ENCODE measurements around the gene TUBB2B. TPM values are rescaled to one million over a fixed set of nuclear protein-coding genes. Genes with fewer than 3 reads are reported as not detected.
"Not testable (repeated sequence)": the region's sequence is repeated elsewhere in the genome, so short reads cannot be mapped to it uniquely, and the experiment has no call there.

Gene TUBB2B
- total and polyA plus RNA-seq, 2 donors = 4.3 to 6.8 TPM

DNA sequence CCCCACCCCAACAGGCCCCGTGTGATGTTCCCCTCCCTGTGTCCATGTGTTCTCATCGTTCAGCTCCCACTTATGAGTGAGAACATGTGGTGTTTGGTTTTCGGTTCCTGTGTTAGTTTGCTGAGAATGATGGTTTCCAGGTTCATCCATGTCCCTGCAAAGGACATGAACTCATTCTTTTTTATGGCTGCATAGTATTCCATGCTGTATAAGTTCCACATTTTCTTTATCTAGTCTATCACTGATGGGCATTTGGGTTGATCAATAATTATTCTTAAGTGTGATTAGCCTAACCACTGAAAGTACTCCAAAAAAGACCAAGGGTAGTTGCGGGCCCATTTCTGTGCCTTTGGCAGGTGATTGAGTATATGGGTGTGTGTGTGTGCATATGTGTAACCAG, 14.3 kb upstream of the TUBB2B start:
- peaks cover 6 to 39% of the 10 kb centered on the region in 2 donors for H3K27me3 ChIP-seq (ENCODE audit: control insufficient read depth in 2 of 2, insufficient read depth in 1 of 2, low read length in 1 of 2)

DNA sequence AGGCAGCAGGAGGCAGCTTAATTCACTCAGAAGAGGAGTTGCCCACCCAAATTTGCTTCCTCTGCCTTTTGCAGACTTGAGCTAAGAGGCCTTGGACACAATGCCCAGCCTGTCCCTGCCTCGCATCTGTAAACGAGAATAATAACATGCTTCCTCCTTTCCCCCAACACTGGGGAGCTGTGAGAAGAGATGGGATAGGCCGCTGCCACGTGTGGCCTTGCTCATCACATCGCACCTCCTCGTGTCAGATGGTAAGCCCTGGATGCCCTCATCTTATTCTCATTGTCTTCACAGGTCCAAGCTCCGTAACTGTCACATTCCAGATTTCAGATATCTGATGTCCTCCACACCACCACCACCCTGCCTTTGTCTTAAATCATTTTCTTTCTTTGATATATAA, 13.1 kb upstream of the TUBB2B start:
- Histone ChIP-seq H3K4me1 (ENCODE audit: control insufficient read depth in 2 of 2, insufficient read depth in 2 of 2, low read length in 2 of 2) (no peaks in the 10 kb centered on the region), H3K36me3 (ENCODE audit: control insufficient read depth in 2 of 2, insufficient read depth in 2 of 2, low read length in 1 of 2) (no peaks in the 10 kb centered on the region), H3K9me3 (ENCODE audit: control insufficient read depth in 2 of 2, insufficient read depth in 1 of 2, low read length in 1 of 2) (no peaks in the 10 kb centered on the region), H3K27ac (ENCODE audit: low read depth in 1 of 2, low read length in 1 of 2) (no peak overlapping the region), H3K4me3 (ENCODE audit: low read length in 2 of 2) (no peak overlapping the region), H3K27me3 (ENCODE audit: control insufficient read depth in 2 of 2, insufficient read depth in 1 of 2, low read length in 1 of 2) (peaks cover 6 to 43% of the 10 kb centered on the region in 2 donors)
- 94% methylated on average over 7 of the region's 7 CpGs for WGBS
- DNase-seq (ENCODE audit: low read depth in 6 of 9, low spot score in 9 of 9) = no peak

More for the DNA sequence above, 14.3 kb upstream of the TUBB2B start:
- not testable (repeated sequence) for H3K36me3 ChIP-seq (ENCODE audit: control insufficient read depth in 2 of 2, insufficient read depth in 2 of 2, low read length in 1 of 2); H3K27ac ChIP-seq (ENCODE audit: low read depth in 1 of 2, low read length in 1 of 2); H3K4me3 ChIP-seq (ENCODE audit: low read length in 2 of 2); H3K9me3 ChIP-seq (ENCODE audit: control insufficient read depth in 2 of 2, insufficient read depth in 1 of 2, low read length in 1 of 2); H3K4me1 ChIP-seq (ENCODE audit: control insufficient read depth in 2 of 2, insufficient read depth in 2 of 2, low read length in 2 of 2); DNase-seq (ENCODE audit: low read depth in 6 of 9, low spot score in 9 of 9)
- 95% methylated on average over 4 of the region's 4 CpGs for WGBS

DNA sequence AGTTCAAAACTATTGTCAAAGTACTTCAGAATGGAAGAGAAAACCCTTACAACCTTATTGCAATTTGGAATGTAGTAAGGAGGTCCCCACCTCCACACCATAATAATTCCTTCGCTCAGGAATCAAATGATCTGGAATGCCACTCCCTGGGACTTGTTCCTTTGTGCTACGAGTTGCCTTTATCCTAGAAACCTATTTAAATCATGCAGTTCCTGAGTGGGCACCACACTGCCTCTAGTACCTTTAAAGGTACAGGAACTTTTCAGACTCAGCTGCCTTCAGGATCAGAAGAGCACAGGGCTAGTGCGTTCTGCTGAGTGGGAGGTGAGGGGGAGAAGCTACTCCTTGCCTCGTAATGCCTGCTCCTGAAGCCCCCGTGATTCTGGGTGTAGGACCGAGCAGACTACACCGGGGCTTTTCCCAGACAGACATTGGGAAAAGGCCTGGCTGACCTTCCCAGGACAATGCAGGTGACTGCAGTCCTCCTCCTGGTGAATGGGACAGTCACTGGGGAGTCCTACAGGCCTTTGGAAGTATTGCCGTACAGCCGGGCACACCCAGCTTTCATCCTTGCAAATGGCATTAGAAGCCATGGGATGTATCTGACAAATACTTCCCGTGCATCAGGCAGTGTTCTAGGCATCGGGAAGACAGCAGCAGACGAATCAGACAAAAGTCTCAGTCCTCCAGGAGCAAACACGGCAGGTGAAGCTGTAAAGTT, 11.8 kb upstream of the TUBB2B start:
- Histone ChIP-seq H3K27me3 (ENCODE audit: control insufficient read depth in 2 of 2, insufficient read depth in 1 of 2, low read length in 1 of 2) (peaks cover 9 to 56% of the 10 kb centered on the region in 2 donors), H3K27ac (ENCODE audit: low read depth in 1 of 2, low read length in 1 of 2) (no peak overlapping the region), H3K9me3 (ENCODE audit: control insufficient read depth in 2 of 2, insufficient read depth in 1 of 2, low read length in 1 of 2) (no peaks in the 10 kb centered on the region), H3K36me3 (ENCODE audit: control insufficient read depth in 2 of 2, insufficient read depth in 2 of 2, low read length in 1 of 2) (no peaks in the 10 kb centered on the region), H3K4me1 (ENCODE audit: control insufficient read depth in 2 of 2, insufficient read depth in 2 of 2, low read length in 2 of 2) (no peaks in the 10 kb centered on the region), H3K4me3 (ENCODE audit: low read length in 2 of 2) (no peak overlapping the region)
- DNase-seq (ENCODE audit: low read depth in 6 of 9, low spot score in 9 of 9) = no peak
- 96% methylated on average over 13 of the region's 13 CpGs for WGBS

DNA sequence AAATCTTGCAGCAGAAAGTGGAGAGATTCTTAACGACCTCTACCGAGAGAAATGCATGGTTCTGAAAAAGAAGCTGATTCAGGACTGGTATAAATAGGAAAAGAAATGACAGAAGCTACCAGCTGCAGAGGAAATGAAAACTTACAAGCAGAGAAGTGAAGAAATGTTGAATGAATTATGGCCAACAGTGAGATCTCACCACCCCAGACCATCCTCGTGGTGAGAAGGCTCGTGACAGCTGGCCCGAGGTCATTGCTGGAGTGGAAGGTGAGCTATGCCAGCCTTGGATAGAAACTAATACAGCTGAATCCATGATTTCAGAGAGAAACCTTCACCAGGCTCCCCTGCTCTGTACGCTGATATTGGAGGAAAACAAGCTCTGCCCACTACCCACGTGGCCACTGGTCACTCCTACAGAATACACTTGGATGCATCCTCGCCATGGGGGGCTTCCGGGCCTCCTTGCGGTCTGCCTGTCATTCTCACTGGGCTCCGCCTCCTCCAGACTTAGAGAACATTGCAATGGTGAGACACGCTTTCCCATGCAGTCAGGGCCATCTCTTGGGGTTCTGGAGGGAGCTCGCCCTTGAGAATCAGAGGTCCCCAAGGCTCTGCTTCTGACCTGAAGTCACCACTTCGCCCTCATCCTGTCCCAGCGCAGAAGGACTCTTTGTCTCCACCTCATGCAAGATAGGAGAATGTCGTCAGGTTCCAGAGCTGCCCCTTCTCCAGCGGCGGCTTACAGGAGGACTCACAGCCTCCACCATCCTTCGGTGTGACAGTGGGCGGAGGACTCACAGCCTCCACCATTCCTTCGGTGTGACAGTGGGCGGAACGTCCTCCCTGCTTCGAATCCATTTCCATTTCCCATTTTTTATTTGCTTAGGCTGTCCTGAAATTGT, 10.6 kb upstream of the TUBB2B start:
- no peak for DNase-seq (ENCODE audit: low read depth in 6 of 9, low spot score in 9 of 9)
- H3K4me3 ChIP-seq (ENCODE audit: low read length in 2 of 2) = no peak overlapping the region
- no peaks in the 10 kb centered on the region for H3K4me1 ChIP-seq (ENCODE audit: control insufficient read depth in 2 of 2, insufficient read depth in 2 of 2, low read length in 2 of 2)
- no peaks in the 10 kb centered on the region for H3K36me3 ChIP-seq (ENCODE audit: control insufficient read depth in 2 of 2, insufficient read depth in 2 of 2, low read length in 1 of 2)
- no peaks in the 10 kb centered on the region for H3K9me3 ChIP-seq (ENCODE audit: control insufficient read depth in 2 of 2, insufficient read depth in 1 of 2, low read length in 1 of 2)
- WGBS = 70% methylated on average over 24 of the region's 24 CpGs
- no peak overlapping the region for H3K27ac ChIP-seq (ENCODE audit: low read depth in 1 of 2, low read length in 1 of 2)
- peaks cover 20 to 60% of the 10 kb centered on the region in 2 donors for H3K27me3 ChIP-seq (ENCODE audit: control insufficient read depth in 2 of 2, insufficient read depth in 1 of 2, low read length in 1 of 2)

DNA sequence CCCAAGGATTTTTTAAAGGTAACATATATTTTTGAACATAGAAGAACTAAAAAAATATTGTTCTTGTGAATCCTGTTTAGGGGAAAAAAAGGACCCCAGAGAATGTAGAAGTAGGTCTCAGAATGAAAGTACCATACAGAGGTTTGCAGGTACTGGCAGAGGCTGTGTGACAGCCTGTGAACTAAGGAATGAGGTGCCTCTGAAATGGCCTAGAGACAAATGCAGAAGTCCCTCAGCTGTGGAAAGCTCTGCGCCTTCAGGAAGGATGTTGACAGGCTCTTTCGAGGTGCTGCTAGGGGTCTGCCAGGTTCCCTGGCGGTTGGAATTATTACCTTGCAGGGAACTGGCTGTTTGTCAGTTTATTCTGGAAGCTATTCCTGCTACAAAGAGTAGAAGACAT, 8.6 kb upstream of the TUBB2B start:
- H3K4me1 ChIP-seq (ENCODE audit: control insufficient read depth in 2 of 2, insufficient read depth in 2 of 2, low read length in 2 of 2) = peaks cover 0 to 10% of the 10 kb centered on the region in 2 donors
- H3K4me3 ChIP-seq (ENCODE audit: low read length in 2 of 2) = no peak overlapping the region
- no peaks in the 10 kb centered on the region for H3K9me3 ChIP-seq (ENCODE audit: control insufficient read depth in 2 of 2, insufficient read depth in 1 of 2, low read length in 1 of 2)
- WGBS = 28% methylated on average over 3 of the region's 3 CpGs
- no peaks in the 10 kb centered on the region for H3K36me3 ChIP-seq (ENCODE audit: control insufficient read depth in 2 of 2, insufficient read depth in 2 of 2, low read length in 1 of 2)
- peaks cover 37 to 78% of the 10 kb centered on the region in 2 donors for H3K27me3 ChIP-seq (ENCODE audit: control insufficient read depth in 2 of 2, insufficient read depth in 1 of 2, low read length in 1 of 2)
- no peak overlapping the region for H3K27ac ChIP-seq (ENCODE audit: low read depth in 1 of 2, low read length in 1 of 2)
- no peak for DNase-seq (ENCODE audit: low read depth in 6 of 9, low spot score in 9 of 9)

DNA sequence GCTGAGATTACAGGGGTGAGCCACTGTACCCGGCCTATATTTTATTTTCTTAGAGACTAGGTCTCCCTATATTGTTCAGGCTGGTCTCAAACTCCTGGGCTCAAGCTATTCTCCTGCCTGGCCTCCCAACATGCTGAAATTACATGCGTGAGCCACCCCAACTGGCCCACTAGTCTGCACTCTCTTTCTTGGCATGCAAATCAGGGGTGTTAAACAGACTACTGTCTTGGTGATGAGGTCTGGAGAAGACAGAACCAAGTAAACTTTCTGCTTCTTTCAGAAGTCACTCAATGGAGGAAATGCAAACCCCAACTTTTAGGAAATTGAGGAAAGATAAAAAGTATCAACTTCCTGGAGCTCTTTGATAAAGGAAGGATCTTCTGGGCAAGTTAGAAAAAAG, 8.0 kb upstream of the TUBB2B start:
- no peak overlapping the region for H3K4me3 ChIP-seq (ENCODE audit: low read length in 2 of 2)
- peaks cover 41 to 83% of the 10 kb centered on the region in 2 donors for H3K27me3 ChIP-seq (ENCODE audit: control insufficient read depth in 2 of 2, insufficient read depth in 1 of 2, low read length in 1 of 2)
- DNase-seq (ENCODE audit: low read depth in 6 of 9, low spot score in 9 of 9) = no peak
- H3K9me3 ChIP-seq (ENCODE audit: control insufficient read depth in 2 of 2, insufficient read depth in 1 of 2, low read length in 1 of 2) = no peaks in the 10 kb centered on the region
- 96% methylated on average over 2 of the region's 2 CpGs for WGBS
- H3K4me1 ChIP-seq (ENCODE audit: control insufficient read depth in 2 of 2, insufficient read depth in 2 of 2, low read length in 2 of 2) = peaks cover 0 to 11% of the 10 kb centered on the region in 2 donors
- no peak overlapping the region for H3K27ac ChIP-seq (ENCODE audit: low read depth in 1 of 2, low read length in 1 of 2)
- no peaks in the 10 kb centered on the region for H3K36me3 ChIP-seq (ENCODE audit: control insufficient read depth in 2 of 2, insufficient read depth in 2 of 2, low read length in 1 of 2)

DNA sequence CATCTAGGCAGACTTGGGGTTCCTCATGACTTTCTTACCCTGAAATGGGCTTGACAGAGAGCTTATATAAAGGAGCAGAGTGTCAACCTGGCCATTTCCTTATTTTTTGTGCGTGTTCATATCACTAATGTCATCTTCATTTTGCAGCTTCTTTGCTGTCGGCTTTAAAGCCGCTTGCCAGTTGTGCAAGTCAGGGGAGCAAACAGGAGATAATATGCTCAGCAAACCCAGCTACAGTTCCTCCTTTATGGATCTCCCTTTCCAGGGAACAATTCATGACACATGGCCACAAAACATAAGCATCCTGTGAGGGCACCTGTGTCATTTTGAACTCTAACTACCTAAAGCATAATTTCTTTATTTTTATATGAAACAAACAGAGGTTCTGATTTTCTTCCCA, 6.5 kb upstream of the TUBB2B start:
- Histone ChIP-seq H3K27me3 (ENCODE audit: control insufficient read depth in 2 of 2, insufficient read depth in 1 of 2, low read length in 1 of 2) (peaks cover 53 to 93% of the 10 kb centered on the region in 2 donors), H3K36me3 (ENCODE audit: control insufficient read depth in 2 of 2, insufficient read depth in 2 of 2, low read length in 1 of 2) (no peaks in the 10 kb centered on the region), H3K4me1 (ENCODE audit: control insufficient read depth in 2 of 2, insufficient read depth in 2 of 2, low read length in 2 of 2) (peaks cover 6 to 22% of the 10 kb centered on the region in 2 donors), H3K4me3 (ENCODE audit: low read length in 2 of 2) (no peak overlapping the region), H3K27ac (ENCODE audit: low read depth in 1 of 2, low read length in 1 of 2) (no peak overlapping the region), H3K9me3 (ENCODE audit: control insufficient read depth in 2 of 2, insufficient read depth in 1 of 2, low read length in 1 of 2) (peaks cover 0 to 4% of the 10 kb centered on the region in 2 donors)
- DNase-seq (ENCODE audit: low read depth in 6 of 9, low spot score in 9 of 9) = no peak
- 82% methylated on average over 3 of the region's 3 CpGs for WGBS

DNA sequence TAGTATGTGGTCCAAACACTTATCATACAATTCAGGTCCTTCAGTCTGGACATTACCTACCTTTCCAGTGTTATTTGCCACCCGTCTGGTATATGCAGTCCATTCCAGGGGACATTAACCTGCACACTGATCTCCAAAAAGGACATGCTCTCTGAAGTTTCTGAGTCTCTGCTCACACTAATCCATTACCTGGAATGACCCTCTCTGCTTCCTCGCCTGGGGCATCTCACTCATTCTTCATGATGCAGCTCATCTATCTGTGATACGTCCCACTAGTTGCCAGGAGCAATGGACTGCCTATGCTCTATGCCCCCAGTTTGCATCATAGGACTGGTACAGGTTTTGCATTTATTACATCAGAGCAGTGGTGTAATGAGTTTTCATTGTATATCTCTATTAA, 5.9 kb upstream of the TUBB2B start:
- no peak overlapping the region for H3K27ac ChIP-seq (ENCODE audit: low read depth in 1 of 2, low read length in 1 of 2)
- 93% methylated on average over 3 of the region's 3 CpGs for WGBS

More for the DNA sequence above, 5.9 kb upstream of the TUBB2B start:
- H3K9me3 ChIP-seq (ENCODE audit: control insufficient read depth in 2 of 2, insufficient read depth in 1 of 2, low read length in 1 of 2) = peaks cover 0 to 4% of the 10 kb centered on the region in 2 donors
- H3K27me3 ChIP-seq (ENCODE audit: control insufficient read depth in 2 of 2, insufficient read depth in 1 of 2, low read length in 1 of 2) = peaks cover 57 to 94% of the 10 kb centered on the region in 2 donors
- no peak for DNase-seq (ENCODE audit: low read depth in 6 of 9, low spot score in 9 of 9)
- H3K4me1 ChIP-seq (ENCODE audit: control insufficient read depth in 2 of 2, insufficient read depth in 2 of 2, low read length in 2 of 2) = peaks cover 6 to 27% of the 10 kb centered on the region in 2 donors
- H3K4me3 ChIP-seq (ENCODE audit: low read length in 2 of 2) = no peak overlapping the region
- H3K36me3 ChIP-seq (ENCODE audit: control insufficient read depth in 2 of 2, insufficient read depth in 2 of 2, low read length in 1 of 2) = no peaks in the 10 kb centered on the region

Data from thymus (tissue), 11 donors.